T-helper 1 cell (primary cell): ENCODE results near the gene COL4A4.
"Not testable (repeated sequence)": the region's sequence is repeated elsewhere in the genome, so short reads cannot be mapped to it uniquely, and the experiment has no call there.

Experiments used
- DNase-seq, 5 donors: peaks; one replicate each; pipeline ENCODE4 v3.0.0-alpha.2; 2012 to 2020

COL4A4 gene

GRCh38 chr2:227106845-227107759 is 56.9 kb downstream of the COL4A4 start:
- DNase-seq, result peak in 2 of 5 donors; percentile 17 to 21

- no peak for DNase-seq
Measured at GRCh38 chr2:227103583-227103982, 60.4 kb downstream of the COL4A4 start.

DNA sequence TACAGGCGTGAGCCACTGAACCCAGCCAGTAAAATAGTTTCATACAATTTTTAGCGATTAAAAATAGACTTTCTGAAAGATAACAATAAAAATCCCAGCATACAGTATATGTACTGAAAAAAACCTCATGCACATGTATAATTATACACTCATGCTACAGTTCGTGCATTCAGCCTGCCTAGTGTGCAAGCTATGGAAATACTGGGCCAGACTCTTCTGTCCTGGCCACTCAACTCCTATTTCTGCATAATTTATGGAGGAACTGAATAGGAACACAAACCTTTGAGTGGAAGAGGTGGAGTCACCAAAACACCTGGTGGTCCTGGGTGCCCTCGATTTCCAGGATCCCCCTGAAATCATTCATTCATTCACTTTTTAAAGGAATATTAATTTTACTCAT is 64.7 kb downstream of the COL4A4 start:
- no peak for DNase-seq

- no peak for DNase-seq
Measured at GRCh38 chr2:227098162-227098515, 65.9 kb downstream of the COL4A4 start.

GRCh38 chr2:227097495-227098161 is 66.4 kb downstream of the COL4A4 start:
- DNase-seq, result no peak

DNA sequence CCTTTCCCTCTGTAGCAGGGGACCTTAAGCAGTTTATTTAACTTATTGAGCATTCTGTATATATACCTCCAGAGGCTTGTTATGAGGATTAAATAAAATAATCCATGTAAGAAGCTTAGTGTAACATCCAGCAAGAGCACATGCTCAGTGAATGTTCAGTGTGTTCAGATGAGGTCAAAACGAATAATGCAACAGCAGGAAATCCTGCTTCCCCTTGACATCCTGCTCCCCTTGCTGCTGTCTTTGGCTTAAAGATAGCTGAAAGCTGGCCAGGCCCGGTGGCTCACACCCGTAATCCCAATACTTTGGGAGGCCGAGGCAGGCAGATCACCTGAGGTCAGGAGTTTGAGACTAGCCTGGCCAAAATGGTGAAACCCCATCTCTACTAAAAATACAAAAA is 68.7 kb downstream of the COL4A4 start:
- no peak for DNase-seq

DNA sequence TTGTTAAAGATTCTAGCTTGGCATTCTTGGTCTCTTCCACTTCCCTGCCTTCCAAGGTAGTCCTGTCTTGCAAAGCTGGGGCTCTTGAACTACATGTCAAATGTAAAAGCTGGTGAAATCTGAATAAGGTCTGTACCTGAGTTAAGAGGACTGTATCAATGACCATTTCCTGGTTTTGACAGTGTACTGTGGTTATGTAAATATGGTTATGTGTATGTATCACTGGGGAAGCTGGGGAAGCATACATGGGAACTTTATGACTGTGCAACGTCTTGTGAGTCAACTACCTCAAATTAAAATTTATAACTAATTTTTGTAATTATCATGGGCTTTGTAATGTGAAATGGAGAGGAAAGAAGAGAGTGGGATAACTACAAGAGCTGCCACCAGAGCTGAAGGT is 81.7 kb downstream of the COL4A4 start:
- DNase-seq, result no peak

DNA sequence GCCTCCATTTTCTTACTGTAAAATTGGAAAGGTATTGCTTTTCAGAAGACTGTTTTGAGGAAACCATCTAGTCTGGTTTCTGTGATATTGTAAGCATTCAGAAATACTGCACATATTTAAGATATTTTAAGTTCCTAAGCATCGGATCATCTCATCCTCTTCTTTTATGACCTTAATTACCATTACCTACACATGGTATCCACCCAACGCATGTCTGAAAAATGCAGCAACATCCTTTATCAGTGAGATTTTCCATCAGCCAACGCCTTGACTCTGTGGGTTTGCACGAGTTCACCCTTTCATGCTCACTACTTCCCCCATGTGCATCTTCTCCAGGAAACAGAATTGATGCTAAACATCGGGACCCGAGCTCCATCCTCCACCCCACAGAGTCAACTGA is 84.3 kb downstream of the COL4A4 start:
- DNase-seq, result no peak

DNA sequence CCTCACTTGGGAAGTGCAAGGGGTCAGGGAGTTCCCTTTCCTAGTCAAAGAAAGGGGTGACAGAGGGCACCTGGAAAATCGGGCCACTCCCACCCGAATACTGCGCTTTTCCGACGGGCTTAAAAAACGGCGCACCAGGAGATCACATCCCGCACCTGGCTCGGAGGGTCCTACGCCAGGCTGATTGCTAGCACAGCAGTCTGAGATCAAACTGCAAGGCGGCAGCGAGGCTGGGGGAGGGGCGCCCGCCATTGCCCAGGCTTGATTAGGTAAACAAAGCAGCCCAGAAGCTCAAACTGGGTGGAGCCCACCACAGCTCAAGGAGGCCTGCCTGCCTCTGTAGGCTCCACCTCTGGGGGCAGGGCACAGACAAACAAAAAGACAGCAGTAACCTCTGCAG is 98.9 kb downstream of the COL4A4 start:
- DNase-seq, result not testable (repeated sequence)

DNA sequence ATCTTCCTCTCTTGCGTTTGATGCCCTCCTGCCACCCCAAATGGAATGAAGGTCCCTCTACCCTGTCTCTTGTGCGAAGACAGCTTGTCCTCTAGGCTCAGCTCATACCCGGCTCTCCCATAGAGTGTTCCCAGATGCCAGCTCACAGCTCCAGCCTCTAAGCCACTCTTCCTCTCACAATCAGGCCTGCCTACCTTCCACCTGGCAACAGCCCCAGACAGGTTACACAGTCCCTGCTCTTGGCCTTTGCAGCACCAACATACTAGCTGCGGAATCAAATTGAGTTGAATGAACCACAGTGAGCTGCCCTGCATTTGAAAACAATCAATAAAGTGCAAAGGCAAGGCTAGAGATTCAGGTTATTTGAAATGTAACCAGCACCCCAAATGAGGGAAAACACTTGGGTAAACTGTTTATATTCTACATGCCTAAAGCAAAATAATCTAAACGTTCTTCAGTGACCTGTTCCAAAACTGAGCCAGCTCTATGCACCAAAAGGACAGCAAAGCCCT is 105.1 kb downstream of the COL4A4 start:
- no peak for DNase-seq

GRCh38 chr2:227057743-227058447 is 106.1 kb downstream of the COL4A4 start:
- DNase-seq, result no peak

- no peak for DNase-seq
Measured at GRCh38 chr2:227057060-227057459, 106.9 kb downstream of the COL4A4 start.

- DNase-seq, result no peak
Measured at GRCh38 chr2:227054006-227054405, 110.0 kb downstream of the COL4A4 start.

DNA sequence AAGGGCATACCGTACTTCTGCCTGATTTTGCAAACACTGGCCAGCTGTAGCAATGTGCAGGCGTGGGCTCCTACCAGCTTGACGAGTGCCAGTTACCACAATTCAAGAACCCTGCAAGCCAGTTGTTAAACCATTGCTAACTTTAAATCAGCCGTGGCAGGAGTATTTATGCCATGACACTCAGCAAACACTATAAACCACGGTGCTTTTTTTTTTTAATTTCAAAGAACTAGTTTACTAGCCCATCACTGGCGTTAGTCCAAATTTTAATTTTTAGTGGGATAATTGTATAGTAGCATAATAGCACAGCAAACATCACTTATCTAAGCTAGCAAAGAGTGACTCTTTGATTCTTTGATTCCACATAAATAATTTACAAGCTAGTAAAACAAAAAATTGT is 111.1 kb downstream of the COL4A4 start:
- no peak for DNase-seq

DNA sequence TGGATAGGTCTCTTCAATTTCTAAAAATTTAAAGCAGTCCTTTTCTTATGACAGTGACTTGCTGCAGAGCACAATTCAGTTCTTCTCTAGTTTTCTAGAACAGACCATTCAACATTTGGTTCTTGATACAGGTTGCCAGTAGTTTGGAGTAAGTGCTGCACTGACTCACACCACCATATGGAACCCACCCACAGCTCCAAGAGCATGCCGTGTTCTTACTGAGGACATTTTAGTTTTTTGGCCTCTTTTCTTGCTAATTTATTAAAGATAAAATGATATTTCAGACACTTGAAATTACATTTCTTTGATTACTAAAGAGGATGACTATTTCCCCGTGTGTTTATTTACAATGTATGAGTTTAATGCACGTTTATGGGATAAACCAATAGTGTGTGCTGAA is 120.0 kb downstream of the COL4A4 start:
- DNase-seq, result no peak

GRCh38 chr2:227038550-227039189 is 125.3 kb downstream of the COL4A4 start:
- no peak for DNase-seq

DNA sequence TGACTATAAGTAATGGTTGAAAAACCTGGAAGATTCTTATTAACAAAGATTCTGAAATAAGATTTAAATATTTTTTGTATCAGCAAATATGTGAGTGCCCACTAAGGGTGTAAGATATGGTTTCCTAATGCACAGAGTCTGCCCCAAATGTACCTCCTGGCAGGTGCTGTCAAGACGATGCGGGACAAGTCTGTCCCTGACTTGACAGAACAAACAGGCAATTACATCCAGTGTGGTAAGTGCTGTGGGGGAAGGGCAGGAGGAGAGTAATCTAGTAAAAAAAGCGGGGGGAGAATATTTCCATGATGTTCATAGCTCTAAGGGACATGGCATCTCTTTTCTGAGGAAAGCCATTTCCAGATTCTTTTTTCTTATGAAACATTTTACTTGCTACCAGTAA is 127.5 kb downstream of the COL4A4 start:
- DNase-seq, result no peak

GRCh38 chr2:227035711-227036367 is 128.2 kb downstream of the COL4A4 start:
- no peak for DNase-seq

- DNase-seq, result no peak
Measured at GRCh38 chr2:227033471-227034148, 130.4 kb downstream of the COL4A4 start.

- DNase-seq, result no peak
Measured at GRCh38 chr2:227031379-227031778, 132.6 kb downstream of the COL4A4 start.

- no peak for DNase-seq
Measured at GRCh38 chr2:227030789-227031188, 133.2 kb downstream of the COL4A4 start.
